Hepatocyte (in vitro differentiated cells): ENCODE results near the gene COL28A1. TPM values are rescaled to one million over a fixed set of nuclear protein-coding genes. Genes with fewer than 3 reads are reported as not detected.

Source experiments
- DNase-seq: peaks from one replicate; pipeline ENCODE4 v3.0.0-alpha.2; 2016; ENCODE audit warnings: low spot score
- H2AFZ ChIP-seq: fragments of 200-600 bp; sonication (generic); 2 replicates; pipeline ENCODE4 v1.6.0; 2016; ENCODE audit warnings: antibody characterized with exemption, mild to moderate bottlenecking
- H3K27ac ChIP-seq: fragments of 200-600 bp; sonication (generic); 2 replicates; pipeline ENCODE4 v1.5.1; 2016; ENCODE audit warnings: mild to moderate bottlenecking
- H3K27me3 ChIP-seq: fragments of 200-600 bp; sonication (generic); 2 replicates; pipeline ENCODE4 v1.6.1; 2016
- H3K36me3 ChIP-seq: fragments of 200-600 bp; sonication (generic); replicated peaks from 2 replicates; pipeline ENCODE4 v1.5.1; 2016; ENCODE audit warnings: low read depth; ENCODE audit not compliant: insufficient read depth
- H3K4me1 ChIP-seq: fragments of 200-600 bp; sonication (generic); 2 replicates; pipeline ENCODE4 v1.5.1; 2016; ENCODE audit warnings: mild to moderate bottlenecking, moderate library complexity; ENCODE audit not compliant: insufficient read depth
- H3K4me2 ChIP-seq: fragments of 200-600 bp; sonication (generic); 2 replicates; pipeline ENCODE4 v1.6.0; 2016
- H3K4me3 ChIP-seq: fragments of 200-600 bp; sonication (generic); 2 replicates; pipeline ENCODE4 v1.5.1; 2016; ENCODE audit warnings: mild to moderate bottlenecking
- H3K79me2 ChIP-seq: fragments of 200-600 bp; sonication (generic); 2 replicates; pipeline ENCODE4 v1.6.0; 2017; ENCODE audit warnings: mild to moderate bottlenecking
- H3K9me2 ChIP-seq: fragments of 200-600 bp; sonication (generic); replicated peaks from 2 replicates; pipeline ENCODE4 v1.6.0; 2017; ENCODE audit warnings: mild to moderate bottlenecking; ENCODE audit not compliant: insufficient read depth
- H3K9me3 ChIP-seq: fragments of 200-600 bp; sonication (generic); 2 replicates; pipeline ENCODE4 v1.5.1; 2016; ENCODE audit warnings: low read depth, mild to moderate bottlenecking
- H4K20me1 ChIP-seq: fragments of 200-600 bp; sonication (generic); 2 replicates; pipeline ENCODE4 v1.6.0; 2016; ENCODE audit warnings: mild to moderate bottlenecking; ENCODE audit not compliant: insufficient read depth, poor library complexity, severe bottlenecking
- CTCF ChIP-seq: fragments of 200-600 bp; sonication (generic); IDR thresholded peaks from 2 replicates; pipeline ENCODE4 v1.5.1; 2016; ENCODE audit warnings: antibody characterized with exemption, mild to moderate bottlenecking; ENCODE audit not compliant: poor library complexity
- EZH2 ChIP-seq: fragments of 200-600 bp; sonication (generic); IDR thresholded peaks from 2 replicates; pipeline ENCODE4 v1.6.1; 2016; ENCODE audit warnings: antibody characterized with exemption, mild to moderate bottlenecking, borderline replicate concordance
- EZH2phosphoT487 ChIP-seq: fragments of 200-600 bp; sonication (generic); IDR thresholded peaks from one replicate; pipeline ENCODE4 v1.6.1; 2018; ENCODE audit warnings: antibody characterized with exemption, mild to moderate bottlenecking, low read depth, moderate library complexity; ENCODE audit not compliant: unreplicated experiment, severe bottlenecking
- WGBS: methylation state at CpG from one replicate; pipeline ENCODE4 v1.1.6; 2016; ENCODE audit warnings: low lambda C conversion rate; ENCODE audit errors: missing lambda C conversion rate; 5-methylcytosine and 5-hydroxymethylcytosine counted together
- polyA plus RNA-seq: library from polyadenylated mRNA; unstranded; fragments of >200 nt; fragmentation: Nextera tagmentation; extraction: Ambion mirVana; gene quantifications from 2 replicates; pipeline ENCODE4 v1.2.1, GENCODE V29; 2016
- total RNA-seq: library from RNA; depleted of rRNA; stranded (reverse); fragments of >200 nt; gene quantifications from 2 replicates; pipeline ENCODE4 v1.2.3, GENCODE V29; 2014

The COL28A1 gene
- total and polyA plus RNA-seq, 2 experiments from 2014 or later = 0.28 to 0.47 TPM

GRCh38 chr7:7427363-7427762 lies 108.3 kb downstream of the COL28A1 start:
- TF ChIP-seq CTCF (no peak), EZH2 (no peak), EZH2phosphoT487 (no peak)
- WGBS = 89% methylated on average over 1 of the region's 1 CpG
- Histone ChIP-seq H3K27ac (no peak overlapping the region), H3K27me3 (peaks cover 4% of the 10 kb centered on the region), H3K9me2 (no peaks in the 10 kb centered on the region), H3K79me2 (no peaks in the 10 kb centered on the region), H3K4me3 (no peak overlapping the region), H3K36me3 (no peaks in the 10 kb centered on the region), H3K4me1 (no peaks in the 10 kb centered on the region), H2AFZ (no peak overlapping the region), H3K4me2 (no peak overlapping the region), H3K9me3 (no peaks in the 10 kb centered on the region), H4K20me1 (no peaks in the 10 kb centered on the region)
- DNase-seq = no peak

GRCh38 chr7:7426676-7427075 lies 109.0 kb downstream of the COL28A1 start:
- H3K27ac ChIP-seq = no peak overlapping the region
- no peak for TF ChIP-seq EZH2
- TF ChIP-seq EZH2phosphoT487 = no peak
- TF ChIP-seq CTCF = no peak
- no peaks in the 10 kb centered on the region for H3K9me2 ChIP-seq
- no peak for DNase-seq
- H3K79me2 ChIP-seq = no peaks in the 10 kb centered on the region
- H3K36me3 ChIP-seq = no peaks in the 10 kb centered on the region
- WGBS = 72% methylated on average over 2 of the region's 2 CpGs
- no peaks in the 10 kb centered on the region for H3K9me3 ChIP-seq
- peaks cover 4% of the 10 kb centered on the region for H3K27me3 ChIP-seq
- H3K4me1 ChIP-seq = no peaks in the 10 kb centered on the region
- H4K20me1 ChIP-seq = no peaks in the 10 kb centered on the region
- no peak overlapping the region for H3K4me3 ChIP-seq
- no peak overlapping the region for H3K4me2 ChIP-seq
- H2AFZ ChIP-seq = no peak overlapping the region

GRCh38 chr7:7425321-7425720 lies 110.4 kb downstream of the COL28A1 start:
- no peak for DNase-seq
- H3K9me2 ChIP-seq = no peaks in the 10 kb centered on the region
- no peak overlapping the region for H3K4me2 ChIP-seq
- no peak overlapping the region for H3K27ac ChIP-seq
- H4K20me1 ChIP-seq = no peaks in the 10 kb centered on the region
- H3K79me2 ChIP-seq = no peaks in the 10 kb centered on the region
- no peaks in the 10 kb centered on the region for H3K4me1 ChIP-seq
- H2AFZ ChIP-seq = no peak overlapping the region
- H3K9me3 ChIP-seq = no peaks in the 10 kb centered on the region
- TF ChIP-seq EZH2 (no peak), EZH2phosphoT487 (no peak), CTCF (no peak)
- no peak overlapping the region for H3K4me3 ChIP-seq
- peaks cover 4% of the 10 kb centered on the region for H3K27me3 ChIP-seq
- 74% methylated on average over 7 of the region's 7 CpGs for WGBS
- no peaks in the 10 kb centered on the region for H3K36me3 ChIP-seq
